HAP-1 (cell line): ENCODE results near the gene SRD5A1.

ENCODE experiments used
- DNase-seq, 2 experiments: peaks; one replicate each; pipeline ENCODE4 v3.0.0-alpha.2; 2016 to 2020; ENCODE audit warnings: low spot score in 2 of 2
- H3K27me3 ChIP-seq: fragments of 250-450 bp; sonication (Bioruptor Pico); 2 replicates; pipeline ENCODE4 v1.5.1; 2020; ENCODE audit warnings: low read depth, mild to moderate bottlenecking, moderate library complexity
- H3K36me3 ChIP-seq: fragments of 250-450 bp; sonication (Bioruptor Pico); replicated peaks from 2 replicates; pipeline ENCODE4 v1.5.1; 2020; ENCODE audit warnings: mild to moderate bottlenecking
- H3K4me1 ChIP-seq: fragments of 250-450 bp; sonication (Bioruptor Pico); 2 replicates; pipeline ENCODE4 v1.5.1; 2020; ENCODE audit warnings: mild to moderate bottlenecking
- H3K4me3 ChIP-seq: fragments of 250-450 bp; sonication (Bioruptor Pico); 2 replicates; pipeline ENCODE4 v1.5.1; 2020; ENCODE audit warnings: mild to moderate bottlenecking, moderate library complexity
- H3K9me3 ChIP-seq: fragments of 250-450 bp; sonication (Bioruptor Pico); 2 replicates; pipeline ENCODE4 v1.5.1; 2020; ENCODE audit warnings: mild to moderate bottlenecking, moderate library complexity
- in situ Hi-C: fragments of 300-500 bp; cut with MboI; formaldehyde crosslinking; loops from 3 replicates; pipeline ENCODE4 v1.14.3; 2020; ENCODE audit warnings: low sequenced_read_pairs, inconsistent platforms, mixed read lengths

Gene SRD5A1

GRCh38 chr5:6708814-6709213 is 75.6 kb downstream of the SRD5A1 start:
- H3K4me1 ChIP-seq = peaks cover 4% of the 10 kb centered on the region; the same call in 1 of the 2 replicates
- DNase-seq = no peak
- no peaks in the 10 kb centered on the region for H3K27me3 ChIP-seq
- in situ Hi-C loops = no loop called here
- H3K4me3 ChIP-seq = no peak overlapping the region
- H3K9me3 ChIP-seq = no peaks in the 10 kb centered on the region
- no peaks in the 10 kb centered on the region for H3K36me3 ChIP-seq

- in situ Hi-C loops = no loop called here
- Histone ChIP-seq H3K27me3 (no peaks in the 10 kb centered on the region), H3K4me1 (peaks cover 4% of the 10 kb centered on the region; the same call in 1 of the 2 replicates)
Observed at GRCh38 chr5:6710070-6710469, 76.8 kb downstream of the SRD5A1 start.

GRCh38 chr5:6710551-6711318 is 77.5 kb downstream of the SRD5A1 start:
- no peaks in the 10 kb centered on the region for H3K27me3 ChIP-seq
- no peak overlapping the region for H3K4me3 ChIP-seq
- DNase-seq = no peak
- no peaks in the 10 kb centered on the region for H3K9me3 ChIP-seq
- peaks cover 4% of the 10 kb centered on the region; the same call in 1 of the 2 replicates for H3K4me1 ChIP-seq
- in situ Hi-C loops = no loop called here
- H3K36me3 ChIP-seq = no peaks in the 10 kb centered on the region; the same call in 1 of the 2 replicates

More at GRCh38 chr5:6710070-6710469, 76.8 kb downstream of the SRD5A1 start:
- H3K9me3 ChIP-seq = no peaks in the 10 kb centered on the region
- H3K4me3 ChIP-seq = no peak overlapping the region
- DNase-seq = no peak
- H3K36me3 ChIP-seq = no peaks in the 10 kb centered on the region; the same call in 1 of the 2 replicates

- peaks cover 7% of the 10 kb centered on the region; the same call in 1 of the 2 replicates for H3K4me1 ChIP-seq
- H3K36me3 ChIP-seq = peaks cover 1% of the 10 kb centered on the region
- in situ Hi-C loops = no loop called here
- peak overlapping the region; percentile 48 for H3K4me3 ChIP-seq
- H3K9me3 ChIP-seq = no peaks in the 10 kb centered on the region
- no peak for DNase-seq
- H3K27me3 ChIP-seq = no peaks in the 10 kb centered on the region
Observed at GRCh38 chr5:6711409-6712141, 78.3 kb downstream of the SRD5A1 start.

- DNase-seq = peak; percentile 12 to 52
- H3K4me1 ChIP-seq = peaks cover 7% of the 10 kb centered on the region; the same call in 1 of the 2 replicates
- H3K4me3 ChIP-seq = peak overlapping the region; percentile 48
- in situ Hi-C loops = no loop called here
- H3K9me3 ChIP-seq = no peaks in the 10 kb centered on the region
- H3K27me3 ChIP-seq = no peaks in the 10 kb centered on the region
- peaks cover 6% of the 10 kb centered on the region for H3K36me3 ChIP-seq
Observed at GRCh38 chr5:6712142-6712576, 78.9 kb downstream of the SRD5A1 start.

GRCh38 chr5:6712577-6713273 is 79.5 kb downstream of the SRD5A1 start:
- peaks cover 7% of the 10 kb centered on the region; the same call in 1 of the 2 replicates for H3K4me1 ChIP-seq
- H3K27me3 ChIP-seq = no peaks in the 10 kb centered on the region
- peaks cover 6% of the 10 kb centered on the region for H3K36me3 ChIP-seq
- H3K9me3 ChIP-seq = no peaks in the 10 kb centered on the region
- H3K4me3 ChIP-seq = peak overlapping the region; percentile 48
- peak; percentile 87 to 96 for DNase-seq
- in situ Hi-C loops = no loop called here

- H3K36me3 ChIP-seq = peaks cover 6% of the 10 kb centered on the region
- no peak for DNase-seq
- H3K4me3 ChIP-seq = peak within 1 kb of the TSS; percentile 53
- H3K27me3 ChIP-seq = no peaks in the 10 kb centered on the region
- in situ Hi-C loops = no loop called here
- H3K4me1 ChIP-seq = peaks cover 7% of the 10 kb centered on the region; the same call in 1 of the 2 replicates
- H3K9me3 ChIP-seq = no peaks in the 10 kb centered on the region
Observed at GRCh38 chr5:6713274-6714225, 80.3 kb downstream of the SRD5A1 start, which contains the start of gene TENT4A. TENT4A (plus strand) TSS chr5:6713432; CDS start chr5:6713984, 552 bp downstream.

- Histone ChIP-seq H3K4me3 (peak overlapping the region; percentile 53), H3K4me1 (peaks cover 7% of the 10 kb centered on the region; the same call in 1 of the 2 replicates), H3K27me3 (no peaks in the 10 kb centered on the region), H3K9me3 (no peaks in the 10 kb centered on the region), H3K36me3 (peaks cover 6% of the 10 kb centered on the region)
- DNase-seq = peak in 1 of 2 experiments; percentile 35
- in situ Hi-C loops = loop anchor here (5.0 kb wide), 1 partner anchor 82 kb away; the partner anchor contains the start of genes NSUN2 and SRD5A1
Observed at GRCh38 chr5:6714226-6715041, 81.2 kb downstream of the SRD5A1 start.

GRCh38 chr5:6715271-6715670 is 82.0 kb downstream of the SRD5A1 start:
- H3K9me3 ChIP-seq = no peaks in the 10 kb centered on the region
- peaks cover 6% of the 10 kb centered on the region for H3K36me3 ChIP-seq
- in situ Hi-C loops = loop anchor here (5.0 kb wide), 1 partner anchor 83 kb away; the partner anchor contains the start of genes NSUN2 and SRD5A1
- no peak for DNase-seq
- H3K4me3 ChIP-seq = peak overlapping the region; percentile 53
- no peaks in the 10 kb centered on the region for H3K27me3 ChIP-seq
- H3K4me1 ChIP-seq = peaks cover 7% of the 10 kb centered on the region; the same call in 1 of the 2 replicates

- Histone ChIP-seq H3K4me3 (peak overlapping the region; percentile 53), H3K36me3 (peaks cover 6% of the 10 kb centered on the region), H3K4me1 (peaks cover 7% of the 10 kb centered on the region; the same call in 1 of the 2 replicates), H3K27me3 (no peaks in the 10 kb centered on the region), H3K9me3 (no peaks in the 10 kb centered on the region)
- in situ Hi-C loops = loop anchor here (5.0 kb wide), 1 partner anchor 84 kb away; the partner anchor contains the start of genes NSUN2 and SRD5A1
- no peak for DNase-seq
Observed at GRCh38 chr5:6715758-6716628, 82.8 kb downstream of the SRD5A1 start.

GRCh38 chr5:6716629-6717149 is 83.4 kb downstream of the SRD5A1 start:
- Histone ChIP-seq H3K4me3 (peak overlapping the region; percentile 53), H3K9me3 (no peaks in the 10 kb centered on the region), H3K4me1 (peaks cover 9% of the 10 kb centered on the region), H3K27me3 (no peaks in the 10 kb centered on the region), H3K36me3 (peaks cover 6% of the 10 kb centered on the region)
- DNase-seq = no peak
- in situ Hi-C loops = loop anchor here (5.0 kb wide), 1 partner anchor 84 kb away; the partner anchor contains the start of genes NSUN2 and SRD5A1
